SK-N-SH treated with all-trans-retinoic acid at 6 μM for 48 hours (cell line): ENCODE measurements around the gene CDH20.

Experiments
- ESRRG ChIP-seq: fragments of 250-450 bp; sonication (Bioruptor Pico); IDR thresholded peaks from 2 replicates; pipeline ENCODE4 v1.6.1; 2021; ENCODE audit warnings: mild to moderate bottlenecking
- GLIS3 ChIP-seq: fragments of 250-450 bp; sonication (Bioruptor Pico); IDR thresholded peaks from 2 replicates; pipeline ENCODE4 v1.5.0; 2020; ENCODE audit warnings: mild to moderate bottlenecking, moderate library complexity
- ISL1 ChIP-seq: fragments of 250-450 bp; sonication (Bioruptor Pico); IDR thresholded peaks from 2 replicates; pipeline ENCODE4 v2.1.2; 2022; ENCODE audit warnings: mild to moderate bottlenecking, moderate library complexity
- PPARA ChIP-seq: fragments of 250-450 bp; sonication (Bioruptor Pico); IDR thresholded peaks from 2 replicates; pipeline ENCODE4 v1.5.0; 2020; ENCODE audit warnings: mild to moderate bottlenecking, borderline replicate concordance
- RARB ChIP-seq: fragments of 250-450 bp; sonication (Bioruptor Pico); IDR thresholded peaks from 2 replicates; pipeline ENCODE4 v1.8.0; 2021; ENCODE audit warnings: mild to moderate bottlenecking, moderate library complexity
- TOX ChIP-seq: fragments of 250-450 bp; sonication (Bioruptor Pico); IDR thresholded peaks from 2 replicates; pipeline ENCODE4 v1.8.0; 2021; ENCODE audit warnings: mild to moderate bottlenecking, moderate library complexity, borderline replicate concordance
- ZNF565 ChIP-seq: fragments of 450-650 bp; formaldehyde crosslinking; conservative IDR thresholded peaks from 2 replicates; pipeline ENCODE4 v1.5.0; 2020; ENCODE audit warnings: low read depth, mild to moderate bottlenecking, moderate library complexity
- ZNF70 ChIP-seq: fragments of 450-650 bp; formaldehyde crosslinking; IDR thresholded peaks from 2 replicates; pipeline ENCODE4 v1.5.0; 2020; ENCODE audit warnings: mild to moderate bottlenecking, moderate library complexity
- TF ChIP-seq, protein P1 (sequence below): fragments of 250-450 bp; sonication (Bioruptor Pico); IDR thresholded peaks from 2 replicates; pipeline ENCODE4 v1.8.0; 2020; ENCODE audit warnings: mild to moderate bottlenecking, moderate library complexity, borderline replicate concordance

DNA sequence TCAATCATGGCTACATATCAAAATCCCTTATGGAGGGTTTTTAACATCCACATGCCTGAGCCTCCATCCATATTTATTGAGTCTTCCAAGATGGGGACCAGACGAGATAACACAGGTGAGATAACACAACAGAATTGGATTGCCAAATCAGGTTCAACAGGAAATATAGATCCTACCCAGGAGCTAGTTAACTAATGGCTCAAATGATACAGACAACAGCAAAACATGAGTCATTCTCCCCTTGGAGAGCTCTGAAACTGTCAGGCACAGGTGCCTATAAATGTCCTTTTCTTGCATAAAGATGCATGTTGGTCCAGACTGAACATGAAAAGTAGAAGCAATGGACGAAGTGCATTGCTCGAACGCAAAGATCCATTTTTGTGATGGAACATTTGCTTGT, 202.2 kb downstream of the CDH20 start:
- TF ChIP-seq ISL1 (CRISPR knock-in tag) (no peak), GLIS3 (CRISPR knock-in tag) (no peak), ZNF70 (CRISPR knock-in tag) (no peak), RARB (no peak), PPARA (CRISPR knock-in tag) (no peak), ESRRG (CRISPR knock-in tag) (no peak), TOX (CRISPR knock-in tag) (no peak), ZNF565 (CRISPR knock-in tag) (no peak)
- TF ChIP-seq, protein P1, sequence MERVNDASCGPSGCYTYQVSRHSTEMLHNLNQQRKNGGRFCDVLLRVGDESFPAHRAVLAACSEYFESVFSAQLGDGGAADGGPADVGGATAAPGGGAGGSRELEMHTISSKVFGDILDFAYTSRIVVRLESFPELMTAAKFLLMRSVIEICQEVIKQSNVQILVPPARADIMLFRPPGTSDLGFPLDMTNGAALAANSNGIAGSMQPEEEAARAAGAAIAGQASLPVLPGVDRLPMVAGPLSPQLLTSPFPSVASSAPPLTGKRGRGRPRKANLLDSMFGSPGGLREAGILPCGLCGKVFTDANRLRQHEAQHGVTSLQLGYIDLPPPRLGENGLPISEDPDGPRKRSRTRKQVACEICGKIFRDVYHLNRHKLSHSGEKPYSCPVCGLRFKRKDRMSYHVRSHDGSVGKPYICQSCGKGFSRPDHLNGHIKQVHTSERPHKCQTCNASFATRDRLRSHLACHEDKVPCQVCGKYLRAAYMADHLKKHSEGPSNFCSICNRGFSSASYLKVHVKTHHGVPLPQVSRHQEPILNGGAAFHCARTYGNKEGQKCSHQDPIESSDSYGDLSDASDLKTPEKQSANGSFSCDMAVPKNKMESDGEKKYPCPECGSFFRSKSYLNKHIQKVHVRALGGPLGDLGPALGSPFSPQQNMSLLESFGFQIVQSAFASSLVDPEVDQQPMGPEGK = no peak
